HG03064 (cell line): Measurements from ENCODE around the gene MSGN1.
"Not testable (repeated sequence)": the region's sequence is repeated elsewhere in the genome, so short reads cannot be mapped to it uniquely, and the experiment has no call there.

Experiments used
- ATAC-seq: cut with Tn5 transposase; IDR thresholded peaks from one replicate; pipeline ENCODE4 v1.9.1; 2021; ENCODE audit warnings: low read depth; ENCODE audit not compliant: unreplicated experiment

The MSGN1 gene

GRCh38 chr2:17804358-17804757 lies 11.9 kb upstream of the MSGN1 start:
- ATAC-seq = peak; percentile 59

DNA sequence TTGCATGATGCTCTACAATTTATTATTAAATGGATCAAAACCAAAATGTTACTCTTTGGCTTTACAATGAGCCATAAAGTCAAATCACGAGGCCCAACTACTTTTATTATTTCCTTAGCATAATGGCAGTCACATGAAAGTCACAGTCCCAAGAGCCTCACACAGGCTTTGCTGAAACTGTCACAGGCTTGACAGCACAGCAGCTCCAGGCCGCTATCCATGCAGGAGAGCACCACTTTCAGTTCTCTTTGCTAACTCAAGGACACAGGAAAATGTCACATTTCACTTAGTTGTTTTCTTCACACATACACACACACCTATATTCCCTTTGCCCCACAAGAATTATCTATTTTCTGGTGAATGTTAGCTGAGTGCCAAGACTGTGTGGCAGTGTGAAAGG lies 11.1 kb upstream of the MSGN1 start:
- ATAC-seq = no peak

GRCh38 chr2:17805717-17806363 lies 10.4 kb upstream of the MSGN1 start:
- ATAC-seq = no peak

- peak; percentile 36 for ATAC-seq
These were observed 3.1 kb upstream of the MSGN1 start for GRCh38 chr2:17813010-17813741.

- peak; percentile 92 for ATAC-seq
These were observed 2.4 kb upstream of the MSGN1 start for GRCh38 chr2:17813742-17814473.

DNA sequence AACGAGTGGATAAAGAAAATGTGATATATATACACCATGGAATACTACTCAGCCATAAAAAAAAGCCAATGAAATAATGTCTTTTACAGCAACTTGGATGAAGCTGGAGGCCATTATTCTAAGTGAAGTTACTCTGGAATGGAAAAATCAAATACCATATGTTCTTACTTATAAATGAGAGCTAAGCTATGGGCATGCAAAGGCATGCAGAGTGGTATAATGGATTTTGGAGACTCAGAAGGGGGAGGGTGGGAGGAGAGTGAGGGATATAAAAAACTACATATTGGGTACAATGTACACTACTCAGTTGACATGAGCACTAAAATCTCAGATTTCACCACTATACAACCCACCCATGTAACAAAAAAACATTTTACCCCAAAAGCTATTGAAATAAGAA lies 1.7 kb upstream of the MSGN1 start:
- ATAC-seq = no peak

GRCh38 chr2:17815468-17816184 lies 634 bp upstream of the MSGN1 start:
- ATAC-seq = no peak

GRCh38 chr2:17818235-17818815 lies 2.1 kb downstream of the MSGN1 start:
- no peak for ATAC-seq

- ATAC-seq = no peak
These were observed 4.8 kb downstream of the MSGN1 start for GRCh38 chr2:17821080-17821479.

- peak; percentile 61 for ATAC-seq
These were observed 5.5 kb downstream of the MSGN1 start for GRCh38 chr2:17821535-17822444.

GRCh38 chr2:17822445-17823117 lies 6.3 kb downstream of the MSGN1 start:
- peak; percentile 61 for ATAC-seq

GRCh38 chr2:17823646-17824045 lies 7.4 kb downstream of the MSGN1 start:
- ATAC-seq = not testable (repeated sequence)

GRCh38 chr2:17827316-17827715 lies 11.1 kb downstream of the MSGN1 start:
- no peak for ATAC-seq

- no peak for ATAC-seq
These were observed 11.5 kb downstream of the MSGN1 start for GRCh38 chr2:17827785-17828184.

DNA sequence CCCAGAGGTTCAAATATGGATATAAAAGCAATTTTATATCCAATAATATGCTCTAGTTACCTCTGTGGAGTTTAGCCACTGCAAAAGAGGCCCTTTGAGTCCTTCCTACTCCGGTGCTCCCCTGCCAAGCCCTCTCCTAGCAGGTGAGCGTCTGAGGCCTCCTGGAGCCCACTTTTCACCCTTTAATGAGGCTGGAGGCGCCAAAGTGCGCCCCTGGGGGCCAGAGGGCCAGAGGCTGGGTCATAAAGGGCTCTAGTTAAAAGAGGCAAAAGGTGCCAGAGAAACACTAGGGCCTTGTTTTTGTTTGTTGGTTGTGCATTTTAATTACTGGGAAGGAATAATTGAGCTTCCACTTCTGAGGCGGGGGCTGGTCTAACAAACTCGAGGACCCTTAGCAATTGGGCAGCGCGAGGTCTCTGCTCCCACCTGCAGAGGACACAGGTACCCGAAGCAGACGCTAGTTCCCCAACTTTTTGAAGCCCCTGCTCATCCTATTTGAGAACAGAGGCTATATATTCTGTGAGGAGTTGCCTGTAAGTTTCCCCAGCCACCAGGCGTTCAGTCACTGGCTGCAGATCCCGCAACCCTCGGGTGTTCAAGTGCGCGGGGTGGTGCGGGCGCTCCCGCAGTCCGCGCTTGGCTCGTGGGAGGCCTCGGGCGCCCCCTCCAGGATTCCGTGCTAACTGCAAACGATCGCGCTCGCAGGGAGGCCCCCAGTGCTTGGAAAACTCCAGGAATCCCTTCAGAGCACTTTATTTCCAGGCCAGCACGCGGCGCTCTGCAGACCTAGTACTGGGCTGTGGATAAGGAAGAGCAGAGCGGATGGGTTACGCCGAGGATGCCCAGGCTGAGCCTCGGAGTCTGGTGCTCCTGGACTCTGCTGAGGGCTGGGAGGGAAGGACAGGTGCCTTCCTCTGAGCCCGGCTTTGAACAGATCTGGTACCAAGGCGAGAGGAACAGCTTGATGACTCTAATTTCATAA lies 14.1 kb downstream of the MSGN1 start:
- ATAC-seq = peak; percentile 79

GRCh38 chr2:17835516-17835915 lies 19.3 kb downstream of the MSGN1 start:
- ATAC-seq = no peak

GRCh38 chr2:17839959-17840358 lies 23.7 kb downstream of the MSGN1 start:
- no peak for ATAC-seq

- no peak for ATAC-seq
These were observed 27.2 kb downstream of the MSGN1 start for GRCh38 chr2:17843457-17843856.
